SIG-M5 (cell line): ENCODE results near the gene GPR15LG.
"Not testable (repeated sequence)": the region's sequence is repeated elsewhere in the genome, so short reads cannot be mapped to it uniquely, and the experiment has no call there.

Source experiments
- DNase-seq: peaks from one replicate; lab custom pipeline; 2025; lab: John Stamatoyannopoulos, UW

The GPR15LG gene

GRCh38 chr10:84166620-84167288 lies 6.8 kb upstream of the GPR15LG start:
- no peak for DNase-seq

- not testable (repeated sequence) for DNase-seq
Observed at GRCh38 chr10:84167289-84167653, 6.3 kb upstream of the GPR15LG start.

GRCh38 chr10:84168382-84168781 lies 5.2 kb upstream of the GPR15LG start:
- DNase-seq, result not testable (repeated sequence)

- DNase-seq, result not testable (repeated sequence)
Observed at GRCh38 chr10:84171237-84171636, 2.4 kb upstream of the GPR15LG start.

- not testable (repeated sequence) for DNase-seq
Observed at GRCh38 chr10:84171700-84172466, 1.7 kb upstream of the GPR15LG start.

GRCh38 chr10:84172467-84173356 lies 889 bp upstream of the GPR15LG start:
- no peak for DNase-seq

- no peak for DNase-seq
Observed at GRCh38 chr10:84175436-84175835, 1.8 kb downstream of the GPR15LG start.

GRCh38 chr10:84176351-84176750 lies 2.8 kb downstream of the GPR15LG start:
- no peak for DNase-seq

GRCh38 chr10:84176836-84177474 lies 3.4 kb downstream of the GPR15LG start:
- DNase-seq, result no peak

GRCh38 chr10:84177541-84178141 lies 4.0 kb downstream of the GPR15LG start:
- DNase-seq, result no peak

- DNase-seq, result no peak
Observed at GRCh38 chr10:84178160-84178609, 4.6 kb downstream of the GPR15LG start.

- no peak for DNase-seq
Observed at GRCh38 chr10:84179059-84179710, 5.6 kb downstream of the GPR15LG start.

- not testable (repeated sequence) for DNase-seq
Observed at GRCh38 chr10:84180386-84180785, 6.8 kb downstream of the GPR15LG start.

GRCh38 chr10:84181631-84182030 lies 8.0 kb downstream of the GPR15LG start:
- no peak for DNase-seq

- DNase-seq, result no peak
Observed at GRCh38 chr10:84184517-84184916, 10.9 kb downstream of the GPR15LG start.

GRCh38 chr10:84185526-84186175 lies 12.1 kb downstream of the GPR15LG start:
- no peak for DNase-seq

GRCh38 chr10:84188815-84189214 lies 15.2 kb downstream of the GPR15LG start:
- no peak for DNase-seq

- DNase-seq, result no peak
Observed at GRCh38 chr10:84190621-84191020, 17.0 kb downstream of the GPR15LG start.

GRCh38 chr10:84191106-84191505 lies 17.5 kb downstream of the GPR15LG start:
- DNase-seq, result no peak

GRCh38 chr10:84193327-84193726 lies 19.7 kb downstream of the GPR15LG start:
- no peak for DNase-seq
